Endothelial cell of umbilical vein (primary cell): ENCODE data around the gene INTS2. TPM values are rescaled to one million over a fixed set of nuclear protein-coding genes. Genes with fewer than 3 reads are reported as not detected.
A peak's percentile ranks its signal among the peaks of the same experiment; 100 is the strongest.

Experiments used
- BruUV-seq: library from RNA; stranded (reverse); fragments of 400-500 nt; replicated peaks from 2 replicates; lab custom pipeline; 2021; lab: Mats Ljungman, UMichigan
- CTCF ChIA-PET: fragments of 300-600, 350-600 bp; sonication (Branson Sonifier 250); formaldehyde crosslinking; loops from one replicate; lab custom pipeline; 2021; ENCODE audit warnings: antibody characterized with exemption, inconsistent platforms; lab: Charles Lee
- POLR2A ChIA-PET: fragments of 300-600, 350-600 bp; sonication (Branson Sonifier 250); formaldehyde crosslinking; loops from one replicate; lab custom pipeline; 2021; ENCODE audit warnings: antibody characterized with exemption, inconsistent platforms; lab: Charles Lee
- DNase-seq: peaks from one replicate; pipeline ENCODE4 v3.0.0-alpha.2; 2011; ENCODE audit warnings: low read depth, low spot score
- FAIRE-seq: peaks from 2 replicates; lab custom pipeline; 2011; peaks lifted over from hg19 to GRCh38; lab: Jason Lieb, UNC
- H2AFZ ChIP-seq: 2 replicates; pipeline ENCODE4 v1.6.0; 2012; ENCODE audit warnings: low read depth, low read length, control low read depth, inconsistent platforms
- H3K27ac ChIP-seq: 2 replicates; pipeline ENCODE4 v1.5.1; 2011; ENCODE audit warnings: low read depth, mild to moderate bottlenecking, control low read depth, low read length, moderate library complexity; ENCODE audit not compliant: insufficient read depth
- H3K27me3 ChIP-seq, 2 experiments: 2 replicates each; pipeline versions ENCODE4 v1.6.0 to v1.6.1; 2011; ENCODE audit warnings: low read length in 2 of 2, mixed read lengths in 1 of 2; ENCODE audit not compliant: control insufficient read depth in 2 of 2, insufficient read depth in 2 of 2
- H3K36me3 ChIP-seq, 2 experiments: 2 replicates in 1 of 2; 3 replicates in 1 of 2; pipeline ENCODE4 v1.5.1; 2011; ENCODE audit warnings: low read length in 2 of 2, mild to moderate bottlenecking in 1 of 2, moderate library complexity in 1 of 2; ENCODE audit not compliant: control insufficient read depth in 2 of 2, insufficient read depth in 2 of 2; ENCODE audit errors: extremely low read depth in 1 of 2
- H3K4me1 ChIP-seq: 3 replicates; pipeline ENCODE4 v1.5.1; 2011; ENCODE audit warnings: mild to moderate bottlenecking, low read length; ENCODE audit not compliant: control insufficient read depth, insufficient read depth; ENCODE audit errors: extremely low read depth
- H3K4me2 ChIP-seq: 2 replicates; pipeline ENCODE4 v1.6.1; 2011; ENCODE audit warnings: low read length, control low read depth, mixed read lengths; ENCODE audit not compliant: insufficient read depth
- H3K4me3 ChIP-seq, 3 experiments: fragments of 200-600 bp in 1 of 3; sonication (generic), shearing (Covaris generic) in 1 of 3; replicated peaks in 1 of 3; 2 replicates each; pipeline ENCODE4 v1.5.1; 2011 to 2016; ENCODE audit warnings: control low read depth in 3 of 3, low read length in 3 of 3, mild to moderate bottlenecking in 2 of 3, inconsistent platforms in 1 of 3, low read depth in 1 of 3, moderate library complexity in 1 of 3; ENCODE audit not compliant: insufficient read depth in 1 of 3
- H3K79me2 ChIP-seq: 2 replicates; pipeline ENCODE4 v1.6.0; 2012; ENCODE audit warnings: low read length, inconsistent platforms; ENCODE audit not compliant: control insufficient read depth, insufficient read depth
- H3K9ac ChIP-seq: replicated peaks from 2 replicates; pipeline ENCODE3; 2011; ENCODE audit warnings: low read length, control low read depth; ENCODE audit not compliant: insufficient read depth; ENCODE audit errors: extremely low read depth
- H3K9me1 ChIP-seq: replicated peaks from 3 replicates; pipeline ENCODE4 v1.6.0; 2011; ENCODE audit warnings: mild to moderate bottlenecking, low read length; ENCODE audit not compliant: control insufficient read depth, insufficient read depth; ENCODE audit errors: extremely low read depth
- H3K9me3 ChIP-seq: replicated peaks from 2 replicates; pipeline ENCODE4 v1.5.1; 2012; ENCODE audit warnings: low read length, inconsistent platforms; ENCODE audit not compliant: control insufficient read depth, insufficient read depth
- H4K20me1 ChIP-seq: replicated peaks from 2 replicates; pipeline ENCODE3; 2011; ENCODE audit warnings: mild to moderate bottlenecking, low read length; ENCODE audit not compliant: control insufficient read depth, insufficient read depth; ENCODE audit errors: extremely low read depth
- CTCF ChIP-seq, 2 donors: IDR thresholded peaks; 1 replicate in 1 of 2; 2 replicates in 1 of 2; pipeline ENCODE4 v1.5.1; 2011; ENCODE audit warnings: low read length in 2 of 2, mild to moderate bottlenecking in 2 of 2, moderate library complexity in 2 of 2, control low read depth in 1 of 2, inconsistent platforms in 1 of 2, low read depth in 1 of 2; ENCODE audit not compliant: insufficient read depth in 1 of 2; ENCODE audit errors: extremely low read depth in 1 of 2
- POLR2A ChIP-seq: IDR thresholded peaks from 2 replicates; pipeline ENCODE4 v1.6.1; 2012; ENCODE audit warnings: low read depth, mild to moderate bottlenecking, control low read depth, low read length
- POLR2AphosphoS5 ChIP-seq: IDR thresholded peaks from 2 replicates; pipeline ENCODE4 v1.6.1; 2012; ENCODE audit warnings: low read depth, mild to moderate bottlenecking, control low read depth, low read length, moderate library complexity; ENCODE audit not compliant: insufficient read depth
- dilution Hi-C: fragments of 300-500 bp; cut with MboI; formaldehyde crosslinking; loops from one replicate; pipeline ENCODE4 v1.15.0; 2019; ENCODE audit warnings: low sequenced_read_pairs; ENCODE audit not compliant: extremely low pct_ligation_motif_present
- intact Hi-C: fragments of 100-400 bp; cut with micrococcal nuclease; formaldehyde crosslinking; loops from one replicate; pipeline ENCODE4 v1.10.0; 2022
- polyA plus RNA-seq, 4 experiments: library from polyadenylated mRNA; depleted of rRNA in 3 of 4; stranded (reverse) in 3 of 4; unstranded in 1 of 4; fragments of >200 nt; gene quantifications; 2 replicates each; pipeline versions ENCODE4 v1.2.1 to v1.2.3, GENCODE V29; 2011 to 2012; ENCODE audit warnings: missing spikeins in 1 of 4
- total RNA-seq: library from RNA; stranded (reverse); gene quantifications from 2 replicates; pipeline ENCODE4 v1.2.3, GENCODE V29; 2021

INTS2 gene
- total and polyA plus RNA-seq, 2 donors (not counting 3 experiments of a cell fraction or from before 2014, with no cell fraction given): 6.2 to 13.4 TPM

GRCh38 chr17:61862975-61863800, 64.6 kb downstream of the INTS2 start, which contains the start of gene BRIP1:
TSS of gene BRIP1 (minus strand) at chr17:61863528. CDS start at chr17:61861539, 1,989 bp downstream.
- TF ChIP-seq POLR2A (peak; percentile 65), POLR2AphosphoS5 (peak; percentile 19), CTCF (IDR thresholded peaks at IDR 0.05; ENCODE audit: extremely low read depth in 1 of 2, insufficient read depth in 1 of 2, low read depth in 1 of 2, low read length in 2 of 2) (no peak)
- peak within 1 kb of the TSS; percentile 83 to 97 (median 92) for H3K4me3 ChIP-seq
- peak; percentile 94 for FAIRE-seq
- no peaks in the 10 kb centered on the region for H4K20me1 ChIP-seq
- H3K27ac ChIP-seq: peak within 1 kb of the TSS; percentile 88
- intact Hi-C loops: loop anchor here (1.0 to 2.0 kb wide), 2 partner anchors 64 to 203 kb away; partner anchors contain the start of gene INTS2
- no peaks in the 10 kb centered on the region for H3K36me3 ChIP-seq
- peak within 1 kb of the TSS; percentile 100 for H2AFZ ChIP-seq
- H3K27me3 ChIP-seq: no peaks in the 10 kb centered on the region
- no peaks in the 10 kb centered on the region for H3K9me3 ChIP-seq
- peaks cover 12% of the 10 kb centered on the region for H3K79me2 ChIP-seq
- dilution Hi-C loops: no loop called here
- H3K9me1 ChIP-seq: no peaks in the 10 kb centered on the region
- H3K4me1 ChIP-seq: peaks cover 23% of the 10 kb centered on the region
- DNase-seq: peak; percentile 95
- H3K9ac ChIP-seq: peak within 1 kb of the TSS; percentile 97
- no TSS peak for BruUV-seq
- ChIA-PET POLR2A (no interaction called here), CTCF (interaction anchor here (0.7 to 2.1 kb wide), 10 partner anchors 9 to 317 kb away, joined by 3 to 6 read pairs (median 4); no protein-coding TSS in a partner anchor)
- H3K4me2 ChIP-seq: peak within 1 kb of the TSS; percentile 100
